Thymus (tissue), 11 donors: ENCODE measurements around the gene ZNF362. TPM values are rescaled to one million over a fixed set of nuclear protein-coding genes. Genes with fewer than 3 reads are reported as not detected.

ENCODE experiments used
- DNase-seq, 9 donors: peaks; one replicate each; pipeline ENCODE4 v3.0.0-alpha.2; 2013; ENCODE audit warnings: low spot score in 9 of 9, low read depth in 6 of 9, missing footprints in 1 of 9
- H3K27ac ChIP-seq, 2 donors: one replicate each; pipeline ENCODE4 v1.5.1; 2013; ENCODE audit warnings: control low read depth in 1 of 2, low read depth in 1 of 2, low read length in 1 of 2, mild to moderate bottlenecking in 1 of 2, moderate library complexity in 1 of 2
- H3K27me3 ChIP-seq, 2 donors: one replicate each; pipeline ENCODE4 v1.5.1; 2013; ENCODE audit warnings: low read length in 1 of 2; ENCODE audit not compliant: control insufficient read depth in 2 of 2, insufficient read depth in 1 of 2
- H3K36me3 ChIP-seq, 2 donors: one replicate each; pipeline ENCODE4 v1.5.1; 2013; ENCODE audit warnings: low read length in 1 of 2, mild to moderate bottlenecking in 1 of 2, moderate library complexity in 1 of 2; ENCODE audit not compliant: control insufficient read depth in 2 of 2, insufficient read depth in 2 of 2
- H3K4me1 ChIP-seq, 2 donors: one replicate each; pipeline ENCODE4 v1.5.1; 2013; ENCODE audit warnings: low read length in 2 of 2; ENCODE audit not compliant: control insufficient read depth in 2 of 2, insufficient read depth in 2 of 2
- H3K4me3 ChIP-seq, 2 donors: one replicate each; pipeline ENCODE4 v1.5.1; 2013; ENCODE audit warnings: low read length in 2 of 2, control low read depth in 1 of 2, mild to moderate bottlenecking in 1 of 2
- H3K9me3 ChIP-seq, 2 donors: one replicate each; pipeline ENCODE4 v1.5.1; 2013; ENCODE audit warnings: low read length in 1 of 2, mild to moderate bottlenecking in 1 of 2; ENCODE audit not compliant: control insufficient read depth in 2 of 2, insufficient read depth in 1 of 2
- WGBS: extraction: QIAGEN DNeasy Blood & Tissue Kit; methylation state at CpG from one replicate; pipeline ENCODE4 v1.1.7; 2013; 5-methylcytosine and 5-hydroxymethylcytosine counted together
- polyA plus RNA-seq: library from polyadenylated mRNA; stranded (reverse); fragments of 200-250 nt; gene quantifications from one replicate; pipeline ENCODE4 v1.2.3, GENCODE V29; 2013
- total RNA-seq: library from RNA; stranded (reverse); fragments of 120-200 nt; gene quantifications from one replicate; pipeline ENCODE4 v1.2.4, GENCODE V29; 2013
- donor health status: healthy.

Gene ZNF362
- total and polyA plus RNA-seq, 2 donors: 11.0 to 18.3 TPM

- DNase-seq: no peak
- H3K27ac ChIP-seq: peak overlapping the region in 1 of 2 donors; percentile 68
- no peaks in the 10 kb centered on the region for H3K9me3 ChIP-seq
- H3K36me3 ChIP-seq: peaks cover 28 to 33% of the 10 kb centered on the region in 2 donors
- H3K4me3 ChIP-seq: no peak overlapping the region
- H3K27me3 ChIP-seq: no peaks in the 10 kb centered on the region
- 92% methylated on average over 1 of the region's 1 CpG for WGBS
- H3K4me1 ChIP-seq: peaks cover 10 to 36% of the 10 kb centered on the region in 2 donors
These were observed 81.8 kb downstream of the ZNF362 start for GRCh38 chr1:33338048-33338439.

- no peak for DNase-seq
- 92% methylated on average over 14 of the region's 14 CpGs for WGBS
- Histone ChIP-seq H3K27me3 (no peaks in the 10 kb centered on the region), H3K4me1 (peaks cover 10 to 39% of the 10 kb centered on the region in 2 donors), H3K4me3 (no peak overlapping the region), H3K36me3 (peaks cover 26 to 29% of the 10 kb centered on the region in 2 donors), H3K27ac (peak overlapping the region; percentile 68), H3K9me3 (no peaks in the 10 kb centered on the region)
These were observed 82.3 kb downstream of the ZNF362 start for GRCh38 chr1:33338440-33339211.

GRCh38 chr1:33339413-33339812 is 83.1 kb downstream of the ZNF362 start:
- Histone ChIP-seq H3K4me3 (no peak overlapping the region), H3K27me3 (no peaks in the 10 kb centered on the region), H3K36me3 (peaks cover 19 to 24% of the 10 kb centered on the region in 2 donors), H3K27ac (peak overlapping the region in 1 of 2 donors; percentile 68), H3K9me3 (no peaks in the 10 kb centered on the region), H3K4me1 (peaks cover 10 to 40% of the 10 kb centered on the region in 2 donors)
- no peak for DNase-seq
- WGBS: 96% methylated on average over 2 of the region's 2 CpGs

GRCh38 chr1:33341190-33341589 is 84.9 kb downstream of the ZNF362 start:
- Histone ChIP-seq H3K4me3 (no peak overlapping the region), H3K27me3 (no peaks in the 10 kb centered on the region), H3K36me3 (peaks cover 19 to 20% of the 10 kb centered on the region in 2 donors), H3K9me3 (no peaks in the 10 kb centered on the region), H3K4me1 (peaks cover 10 to 33% of the 10 kb centered on the region in 2 donors), H3K27ac (peak overlapping the region in 1 of 2 donors; percentile 15)
- no peak for DNase-seq
- WGBS: 96% methylated on average over 6 of the region's 6 CpGs

GRCh38 chr1:33342041-33342723 is 85.9 kb downstream of the ZNF362 start:
- Histone ChIP-seq H3K4me1 (peaks cover 18 to 36% of the 10 kb centered on the region in 2 donors), H3K27me3 (no peaks in the 10 kb centered on the region), H3K4me3 (no peak overlapping the region), H3K27ac (peak overlapping the region; percentile 34 to 53), H3K36me3 (peaks cover 19 to 20% of the 10 kb centered on the region in 2 donors), H3K9me3 (no peaks in the 10 kb centered on the region)
- no peak for DNase-seq
- 94% methylated on average over 7 of the region's 7 CpGs for WGBS

GRCh38 chr1:33343539-33343938 is 87.2 kb downstream of the ZNF362 start:
- peaks cover 29 to 42% of the 10 kb centered on the region in 2 donors for H3K4me1 ChIP-seq
- H3K36me3 ChIP-seq: peaks cover 19 to 20% of the 10 kb centered on the region in 2 donors
- H3K4me3 ChIP-seq: no peak overlapping the region
- H3K27me3 ChIP-seq: no peaks in the 10 kb centered on the region
- 90% methylated on average over 5 of the region's 5 CpGs for WGBS
- no peak for DNase-seq
- peak overlapping the region; percentile 11 to 21 for H3K27ac ChIP-seq
- H3K9me3 ChIP-seq: no peaks in the 10 kb centered on the region

- DNase-seq: no peak
- Histone ChIP-seq H3K9me3 (no peaks in the 10 kb centered on the region), H3K4me3 (no peak overlapping the region), H3K36me3 (peaks cover 17 to 19% of the 10 kb centered on the region in 2 donors), H3K27me3 (no peaks in the 10 kb centered on the region), H3K4me1 (peaks cover 30 to 35% of the 10 kb centered on the region in 2 donors), H3K27ac (no peak overlapping the region)
- WGBS: 97% methylated on average over 2 of the region's 2 CpGs
These were observed 88.7 kb downstream of the ZNF362 start for GRCh38 chr1:33344896-33345560.

- DNase-seq: no peak
- no peaks in the 10 kb centered on the region for H3K9me3 ChIP-seq
- peaks cover 11 to 16% of the 10 kb centered on the region in 2 donors for H3K36me3 ChIP-seq
- no peak overlapping the region for H3K4me3 ChIP-seq
- 93% methylated on average over 3 of the region's 3 CpGs for WGBS
- H3K4me1 ChIP-seq: peaks cover 33 to 43% of the 10 kb centered on the region in 2 donors
- H3K27ac ChIP-seq: peak overlapping the region; percentile 27 to 74
- H3K27me3 ChIP-seq: no peaks in the 10 kb centered on the region
These were observed 90.2 kb downstream of the ZNF362 start for GRCh38 chr1:33346533-33346926.
